NB4 (cell line): ENCODE data around the gene OVCA2.

ENCODE experiments used
- DNase-seq: peaks from one replicate; pipeline ENCODE4 v3.0.0; 2010; ENCODE audit warnings: low read depth
- H3K4me3 ChIP-seq: one replicate; pipeline ENCODE4 v1.5.1; 2011; ENCODE audit warnings: mild to moderate bottlenecking, low read depth, low read length, moderate library complexity
- CTCF ChIP-seq: IDR thresholded peaks from one replicate; pipeline ENCODE4 v1.5.1; 2012; ENCODE audit warnings: low read depth, low read length
- MAX ChIP-seq: IDR thresholded peaks from 2 replicates; pipeline ENCODE4 v1.6.1; 2011; ENCODE audit warnings: low read depth, low read length
- MYC ChIP-seq: IDR thresholded peaks from 2 replicates; pipeline ENCODE4 v1.6.1; 2011; ENCODE audit warnings: low read depth, low read length
- POLR2A ChIP-seq: IDR thresholded peaks from 2 replicates; pipeline ENCODE4 v1.6.1; 2011; ENCODE audit warnings: mild to moderate bottlenecking; ENCODE audit not compliant: insufficient read length; ENCODE audit errors: extremely low read depth

Gene OVCA2

GRCh38 chr17:2023692-2024571 is 17.9 kb upstream of the OVCA2 start:
- no peak for TF ChIP-seq POLR2A
- TF ChIP-seq CTCF, result no peak
- no peak for TF ChIP-seq MAX
- TF ChIP-seq MYC, result no peak
- DNase-seq, result peak; percentile 49
- H3K4me3 ChIP-seq, result no peak overlapping the region

DNA sequence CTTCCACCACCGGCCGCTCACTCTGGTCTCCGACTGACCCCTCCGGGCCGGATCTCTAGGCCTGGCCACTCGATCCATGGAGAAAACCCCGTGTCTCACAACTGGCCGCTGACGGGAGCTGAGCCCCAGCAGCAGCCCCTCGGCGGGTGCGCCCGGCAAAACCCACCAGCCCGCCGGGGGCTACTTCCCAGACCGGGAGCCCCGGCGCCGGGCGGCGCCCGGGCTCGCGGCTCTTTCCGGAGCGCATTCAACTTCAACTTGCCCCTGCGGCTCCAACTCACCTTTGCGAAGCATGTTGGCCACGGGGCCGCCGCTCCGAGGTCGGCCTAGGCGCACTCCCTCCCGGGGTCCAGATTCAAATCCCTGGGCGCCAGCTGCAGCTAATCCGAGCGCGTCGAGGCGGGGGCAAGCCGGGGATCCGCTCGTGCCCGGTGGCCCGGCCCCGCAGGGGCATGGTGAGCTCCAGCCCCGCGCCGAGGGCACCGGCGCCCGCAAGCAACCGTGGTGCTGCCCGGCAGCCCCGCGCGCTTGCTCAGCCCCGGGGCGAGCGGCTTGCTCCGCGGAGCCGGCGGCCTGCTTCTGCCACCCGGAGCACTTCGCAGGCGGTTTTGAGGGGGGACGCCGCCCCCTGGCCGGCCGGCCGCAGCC is 17.1 kb upstream of the OVCA2 start:
- no peak for DNase-seq
- no peak overlapping the region for H3K4me3 ChIP-seq
- TF ChIP-seq POLR2A, result no peak
- no peak for TF ChIP-seq MYC
- TF ChIP-seq CTCF, result no peak
- TF ChIP-seq MAX, result no peak

GRCh38 chr17:2025220-2025621 is 16.6 kb upstream of the OVCA2 start, which contains the start of gene RTN4RL1:
Gene RTN4RL1, minus strand, starts transcription at chr17:2025334. Its CDS starts 469 bp downstream, at chr17:2024865.
- peak; percentile 69 for DNase-seq
- TF ChIP-seq MYC (no peak), POLR2A (no peak), CTCF (no peak), MAX (no peak)
- H3K4me3 ChIP-seq, result no peak within 1 kb of the TSS

DNA sequence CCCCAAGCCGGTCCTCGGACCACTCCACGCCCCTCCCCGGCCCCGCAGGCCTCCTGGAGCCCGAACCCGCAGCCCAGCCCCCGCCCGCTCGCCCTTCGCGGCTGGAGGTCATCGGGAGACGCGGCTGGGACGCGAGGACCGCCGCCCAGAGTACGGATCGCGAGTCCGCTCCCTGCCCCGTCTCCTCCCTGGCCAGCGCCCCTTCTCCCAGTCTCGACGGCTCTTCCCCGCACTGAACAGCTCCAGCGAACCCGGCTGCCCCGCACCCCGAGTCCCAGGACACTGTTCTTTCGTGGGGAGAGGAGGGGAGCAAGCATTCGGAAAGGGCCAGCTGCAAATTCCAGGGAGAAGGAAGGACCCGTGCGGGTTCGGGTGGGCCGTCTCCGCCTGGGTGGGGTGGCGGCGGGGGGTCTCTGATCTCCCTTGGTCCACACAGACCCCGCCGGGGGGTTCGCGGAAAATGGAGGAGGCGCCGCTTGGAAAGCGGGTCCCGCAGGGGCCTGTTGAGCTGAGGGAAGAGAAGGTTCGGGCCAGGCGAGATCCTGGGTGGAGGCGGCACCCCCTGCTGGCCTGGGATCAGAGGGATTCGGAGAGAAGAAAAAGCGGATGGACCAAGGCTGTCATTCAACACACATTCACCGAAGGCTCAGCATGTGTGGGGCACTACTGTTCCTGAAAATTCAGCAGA is 16.1 kb upstream of the OVCA2 start:
- peak; percentile 34 for DNase-seq
- TF ChIP-seq MYC (no peak), CTCF (peak; percentile 23), POLR2A (no peak), MAX (no peak)
- no peak overlapping the region for H3K4me3 ChIP-seq

DNA sequence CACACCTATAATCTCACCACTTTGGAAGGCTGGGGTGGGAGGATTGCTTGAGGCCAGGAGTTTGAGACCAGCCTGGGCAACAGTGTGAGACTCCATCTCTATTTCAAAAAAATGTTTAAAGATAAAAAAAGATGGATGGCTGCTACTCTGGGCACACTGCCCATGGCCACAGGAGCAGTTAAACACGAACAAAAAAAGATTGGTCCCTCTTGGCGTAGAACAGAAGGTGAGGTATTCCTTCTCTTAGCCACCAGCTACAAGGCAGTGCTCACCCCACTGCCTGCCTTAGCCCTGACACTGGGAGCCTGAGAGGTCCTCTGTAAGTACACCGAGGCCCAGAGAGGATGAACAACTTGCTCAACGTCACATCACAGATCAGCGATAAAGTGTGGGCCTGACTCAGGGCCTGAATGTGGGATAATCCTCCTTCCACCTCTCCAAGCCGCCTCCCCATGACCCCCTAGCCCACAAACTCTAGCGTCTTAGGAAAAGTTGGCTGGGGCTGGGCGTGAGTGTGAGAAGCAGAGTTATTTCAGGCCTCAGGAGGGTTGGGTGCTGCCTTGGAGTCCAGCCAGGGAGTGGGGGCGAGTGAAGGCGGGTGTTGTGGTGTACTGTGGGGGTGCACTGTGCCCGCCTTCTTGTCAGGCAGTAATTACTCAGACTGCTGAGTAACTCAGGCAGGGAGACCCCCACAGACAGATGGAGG is 14.1 kb upstream of the OVCA2 start:
- no peak for DNase-seq
- no peak overlapping the region for H3K4me3 ChIP-seq
- TF ChIP-seq CTCF (no peak), MAX (no peak), POLR2A (no peak), MYC (no peak)
